Activated gamma-delta T cell treated with anti-CD3 and anti-CD28 coated beads, Interleukin-2, amount 50 U/mL, for 16 hours (primary cell): ENCODE measurements around the gene CDH3.
"Not testable (repeated sequence)": the region's sequence is repeated elsewhere in the genome, so short reads cannot be mapped to it uniquely, and the experiment has no call there.

Experiments used
- DNase-seq: peaks from one replicate; pipeline ENCODE4 v3.0.0-alpha.2; 2020; ENCODE audit warnings: low read depth

Gene CDH3

DNA sequence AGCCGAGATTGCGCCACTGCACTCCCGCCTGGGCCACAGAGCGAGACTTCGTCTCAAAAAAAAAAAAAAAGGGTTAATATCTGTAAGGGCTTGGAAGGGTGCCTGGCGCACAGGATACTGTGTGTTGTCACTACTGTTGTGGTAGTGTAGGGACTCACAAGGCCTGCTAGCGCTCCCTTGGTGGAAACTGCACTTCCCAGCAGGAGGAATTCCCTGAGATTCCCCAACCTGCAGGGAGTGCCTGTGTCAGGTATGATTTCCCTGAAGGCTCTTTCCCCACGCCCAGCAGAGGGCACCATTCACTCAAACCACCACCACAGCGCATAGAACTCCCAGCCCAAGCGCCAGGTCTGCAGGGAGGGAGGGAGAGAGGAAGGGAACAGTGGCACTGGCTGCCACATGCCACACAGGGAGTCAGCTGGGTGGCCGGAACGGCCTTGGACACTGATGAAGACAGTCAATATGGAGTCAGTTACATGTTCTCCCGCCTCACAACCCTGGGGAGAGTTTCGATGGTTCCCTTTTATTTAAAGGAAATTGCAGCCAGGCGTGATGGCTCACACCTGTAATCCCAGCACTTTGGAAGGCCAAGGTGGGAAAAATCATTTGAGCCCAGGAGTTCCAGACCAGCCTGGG is 59.2 kb downstream of the CDH3 start:
- DNase-seq, result peak; percentile 21

DNA sequence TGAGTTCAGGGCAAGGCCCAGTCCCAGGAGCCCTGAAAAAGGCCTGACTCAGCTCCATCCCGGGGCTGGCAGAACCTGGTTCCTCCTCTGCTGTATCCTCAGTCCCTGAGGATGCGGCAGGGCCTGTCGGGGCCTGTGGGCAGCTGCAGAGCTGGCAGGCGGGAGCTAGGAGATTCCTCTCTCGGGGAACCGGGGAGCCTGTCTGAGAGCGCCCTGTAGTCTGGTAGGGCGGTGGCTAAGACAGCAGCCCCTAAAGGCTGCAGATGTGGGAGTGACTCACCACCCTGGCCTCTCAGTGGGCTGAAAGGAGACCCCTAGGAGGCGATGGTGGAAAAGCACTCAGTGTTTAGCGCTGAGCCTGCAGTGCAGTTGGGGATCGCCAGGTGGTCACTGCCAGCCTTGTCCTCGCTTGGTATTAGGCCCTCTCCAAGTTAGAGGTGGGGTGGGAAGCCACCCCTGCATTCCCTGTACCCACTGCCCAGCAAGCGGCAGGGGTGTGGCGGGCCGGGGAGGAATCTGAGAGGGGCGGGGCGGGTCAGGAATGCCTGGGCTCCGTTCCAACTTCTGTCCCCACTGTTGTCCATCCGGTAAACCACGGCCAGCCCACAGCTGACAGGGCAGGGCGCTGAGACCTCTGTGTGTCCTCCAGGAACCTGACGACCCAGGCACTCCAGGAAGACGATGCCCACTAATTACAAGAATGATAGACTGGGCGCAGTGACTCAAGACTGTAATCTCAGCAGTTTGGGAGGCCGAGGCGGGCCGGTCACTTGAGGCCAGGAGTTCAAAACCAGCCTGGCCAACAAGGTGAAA is 62.4 kb downstream of the CDH3 start:
- no peak for DNase-seq

DNA sequence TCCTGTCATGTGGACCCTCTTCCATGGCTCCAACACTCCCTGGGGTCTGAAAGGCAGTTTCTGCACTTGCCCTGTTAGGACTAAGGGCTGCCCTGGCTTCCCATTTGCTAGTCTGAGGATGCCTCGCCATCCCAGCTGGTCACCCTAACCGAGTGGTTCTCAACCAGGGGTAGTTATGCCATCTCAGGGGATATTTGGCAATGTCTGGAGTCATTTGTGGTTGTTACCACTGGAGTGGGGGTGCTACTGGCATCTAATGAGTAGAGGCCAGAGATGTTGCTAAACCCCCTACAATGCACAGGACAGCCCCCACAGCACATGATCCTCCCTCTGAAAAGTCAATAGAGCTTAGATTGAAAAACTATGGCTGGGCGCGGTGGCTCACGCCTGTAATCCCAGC is 65.1 kb downstream of the CDH3 start:
- no peak for DNase-seq

DNA sequence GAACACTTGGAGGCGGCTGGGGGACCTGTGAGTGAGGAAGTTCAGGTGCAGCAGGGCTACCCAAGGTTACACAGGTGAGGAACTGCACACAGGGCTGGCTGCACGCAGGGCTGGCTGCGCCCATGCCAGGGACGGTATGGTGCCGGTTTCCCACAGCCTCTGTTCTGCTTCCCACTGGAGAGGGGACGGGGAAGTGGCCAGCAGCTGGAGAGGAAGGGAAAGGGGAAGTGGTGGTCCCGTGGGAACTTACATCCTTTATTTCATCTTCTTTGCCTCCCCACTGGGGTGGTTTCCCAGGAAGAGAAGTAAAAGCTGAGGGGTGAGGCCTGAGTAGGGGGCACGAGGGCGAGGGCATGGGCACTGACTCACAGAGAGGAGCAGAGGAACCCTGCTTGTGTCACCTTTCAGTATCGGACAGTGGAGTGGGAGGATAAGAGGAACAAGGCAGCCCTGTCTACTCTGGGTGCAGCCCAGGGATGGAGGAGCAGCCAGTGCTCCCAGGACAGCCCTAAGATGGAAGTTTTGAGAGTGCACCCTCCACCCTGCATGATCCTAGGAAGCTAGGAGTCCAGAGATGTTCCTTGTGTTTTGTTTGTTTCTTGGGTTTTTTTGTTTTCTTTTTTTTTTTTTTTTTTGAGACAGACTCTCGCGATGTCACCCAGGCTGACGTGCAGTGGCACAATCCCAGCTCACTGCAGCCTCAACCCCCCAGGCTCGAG is 66.5 kb downstream of the CDH3 start:
- DNase-seq, result no peak

DNA sequence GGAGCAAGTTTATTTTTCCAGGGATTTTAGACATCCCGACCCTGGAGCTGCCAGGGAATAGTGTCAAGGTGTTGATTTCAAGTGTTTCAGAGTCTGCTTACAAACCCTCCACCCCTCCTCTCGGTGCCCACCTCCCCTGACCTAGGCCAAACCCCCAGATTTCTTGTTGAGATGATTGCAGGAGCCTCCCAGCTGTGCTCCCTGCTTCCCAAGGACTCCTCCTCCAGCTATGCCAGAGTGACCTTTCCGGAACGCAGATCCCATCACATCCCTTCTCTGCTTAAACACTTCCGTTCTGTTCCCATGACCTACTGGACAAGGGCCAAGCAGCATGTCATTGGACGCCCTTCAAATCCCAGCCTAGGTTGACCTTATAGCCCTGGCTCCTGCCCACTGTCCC is 68.3 kb downstream of the CDH3 start:
- no peak for DNase-seq

DNA sequence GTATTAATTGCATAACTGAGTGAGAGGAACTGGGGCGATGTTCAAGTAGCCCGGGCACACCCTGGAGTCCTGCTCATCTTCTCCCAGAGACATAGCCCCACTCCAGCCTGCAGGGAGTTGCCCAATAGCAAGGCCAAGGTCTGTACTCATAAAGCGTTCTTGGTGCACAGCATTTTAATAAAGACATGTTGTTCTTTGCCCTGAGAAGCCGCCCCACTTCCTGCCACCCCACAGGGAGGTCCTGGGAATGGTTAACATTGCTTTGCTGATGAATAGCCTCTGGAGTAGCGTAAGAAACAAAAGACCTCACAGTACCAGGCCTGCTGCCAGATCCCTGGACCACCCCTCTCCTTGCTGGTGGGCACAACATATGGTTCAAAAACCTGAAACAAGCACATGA is 70.4 kb downstream of the CDH3 start:
- no peak for DNase-seq

DNA sequence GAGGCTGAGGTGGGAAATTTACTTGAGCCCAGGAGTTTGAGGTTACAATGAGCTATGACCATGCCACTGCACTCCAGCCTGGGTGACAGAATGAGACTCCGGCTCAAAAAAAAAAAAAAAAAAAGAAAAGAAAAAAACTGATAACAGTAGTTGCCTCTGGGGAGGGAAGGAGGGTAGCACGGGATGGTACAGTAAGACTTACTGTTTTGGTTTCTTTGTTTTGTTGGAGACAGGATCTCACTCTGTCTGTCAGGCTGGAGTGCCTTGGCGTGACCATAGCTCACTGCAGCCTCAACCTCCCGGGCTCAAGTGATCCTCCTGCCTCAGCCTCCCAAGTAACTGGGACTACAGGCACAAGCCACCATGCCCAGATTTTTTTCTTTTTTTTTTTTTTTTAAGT is 71.4 kb downstream of the CDH3 start:
- not testable (repeated sequence) for DNase-seq

DNA sequence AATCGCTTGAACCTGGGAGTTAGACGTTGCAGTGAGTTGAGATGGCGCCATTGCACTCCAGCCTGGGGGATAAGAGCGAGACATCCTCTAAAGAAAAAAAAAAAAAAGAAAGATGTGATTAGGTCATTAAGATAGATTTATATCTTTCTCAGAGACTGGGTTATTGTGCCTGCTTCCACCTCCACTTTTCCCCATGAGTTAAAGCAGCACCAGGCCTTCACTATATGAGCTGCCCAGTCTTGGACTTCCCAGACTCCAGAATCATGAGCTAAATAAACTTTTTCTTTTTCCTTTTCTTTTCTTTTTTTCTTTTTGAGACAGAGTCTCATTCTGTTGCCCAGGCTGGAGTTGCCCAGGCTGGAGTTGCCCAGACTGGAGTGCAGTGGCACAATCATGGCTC is 72.6 kb downstream of the CDH3 start:
- no peak for DNase-seq

DNA sequence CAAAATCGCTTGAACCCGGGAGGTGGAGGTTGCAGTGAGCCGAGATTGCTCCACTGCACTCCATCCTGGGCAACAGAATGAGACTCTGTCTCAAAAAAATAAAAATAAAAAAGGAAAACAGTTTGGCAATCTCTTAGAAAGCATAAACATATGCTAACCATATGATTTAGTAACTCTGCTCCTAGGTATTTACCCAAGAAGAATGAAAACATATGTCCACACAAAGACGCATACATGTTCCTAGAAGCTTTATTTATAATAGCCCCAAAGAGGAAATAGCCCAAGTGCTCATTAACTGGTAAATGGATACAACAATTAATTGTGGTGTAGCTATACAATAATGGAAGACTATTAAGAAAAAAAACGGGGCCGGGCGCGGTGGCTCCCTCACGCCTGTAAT is 73.5 kb downstream of the CDH3 start:
- DNase-seq, result no peak

DNA sequence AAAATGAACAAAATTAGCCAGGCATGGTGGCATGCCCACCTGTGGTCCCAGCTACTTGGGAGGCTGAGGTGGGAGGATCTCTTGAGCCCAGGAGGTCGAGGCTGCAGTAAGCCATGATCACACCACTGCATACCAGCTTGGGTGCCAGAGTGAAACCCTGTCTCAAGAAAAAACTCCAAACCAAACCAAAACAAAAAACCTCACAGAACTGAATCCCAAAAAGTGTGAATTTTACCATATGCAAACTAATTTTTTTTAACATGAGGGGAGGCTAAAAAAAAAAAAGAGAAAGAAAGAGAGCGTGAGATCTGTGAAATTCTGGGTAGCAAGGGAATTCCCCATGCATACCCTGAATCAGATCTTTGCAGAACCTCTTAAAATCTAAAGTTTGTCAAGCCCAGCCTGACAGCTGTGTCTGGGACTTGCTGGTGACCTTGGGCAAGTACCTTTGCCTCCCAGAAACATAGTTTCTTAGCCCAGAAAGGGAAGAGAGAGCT is 74.9 kb downstream of the CDH3 start:
- no peak for DNase-seq

DNA sequence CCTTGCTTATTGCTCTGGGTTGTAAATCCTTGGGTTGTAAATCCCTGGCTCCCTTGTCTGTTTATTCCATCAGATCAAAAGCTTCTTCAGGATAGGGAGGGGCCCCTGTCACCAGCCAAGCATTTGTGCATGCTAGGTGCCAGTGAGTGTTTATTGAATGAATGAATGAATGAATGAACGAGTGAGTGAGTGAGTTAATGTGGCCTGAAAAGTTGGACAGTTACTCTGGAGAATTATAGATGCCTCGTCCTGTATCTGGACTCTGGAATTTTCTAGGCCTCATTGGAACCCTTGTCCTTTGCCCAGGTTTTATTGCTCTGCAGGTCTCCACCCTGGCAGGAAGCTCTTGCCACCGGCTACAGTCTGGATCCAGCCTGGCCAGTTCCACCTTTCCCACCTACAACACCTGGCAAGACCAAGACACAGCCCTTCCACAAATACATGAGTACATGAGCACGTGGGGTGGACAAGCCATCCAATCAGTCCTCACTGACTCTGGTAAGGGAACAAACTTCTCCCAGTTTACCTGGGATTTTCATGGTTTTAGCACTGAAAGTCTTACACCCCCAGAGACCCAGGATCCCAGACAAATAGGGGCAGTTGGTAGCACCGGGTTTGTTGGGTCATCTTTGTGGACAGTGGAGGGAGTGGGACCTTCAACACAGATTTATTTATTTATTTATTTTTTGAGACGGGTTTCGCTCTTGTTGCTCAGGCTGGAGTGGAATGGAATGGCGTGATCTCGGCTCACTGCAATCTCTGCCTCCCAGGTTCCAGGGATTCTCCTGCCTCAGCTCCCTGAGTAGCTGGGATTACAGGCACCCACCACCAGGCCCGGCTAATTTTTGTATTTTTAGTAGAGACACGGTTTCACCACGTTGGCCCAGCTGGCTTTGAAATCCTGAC is 77.3 kb downstream of the CDH3 start:
- no peak for DNase-seq

DNA sequence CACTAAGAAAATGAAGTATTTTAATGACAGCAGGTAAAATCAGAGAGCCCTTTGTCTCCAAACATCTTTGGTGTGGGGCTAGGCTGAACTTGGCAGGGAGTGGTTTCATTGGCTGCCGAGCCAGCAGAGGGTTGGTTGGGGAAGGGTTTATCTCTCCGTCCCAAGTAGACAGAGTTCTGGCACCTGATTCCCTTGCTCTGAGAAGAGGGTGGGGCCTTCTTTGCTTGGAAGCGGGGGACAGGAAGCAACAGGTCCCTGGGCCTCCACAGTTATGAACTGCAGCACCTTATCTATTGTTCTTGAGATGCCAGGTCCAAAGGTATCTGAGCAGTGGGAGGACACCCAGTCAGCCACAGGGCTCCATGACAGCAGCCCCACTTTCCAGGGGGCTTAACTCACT is 79.7 kb downstream of the CDH3 start:
- no peak for DNase-seq

DNA sequence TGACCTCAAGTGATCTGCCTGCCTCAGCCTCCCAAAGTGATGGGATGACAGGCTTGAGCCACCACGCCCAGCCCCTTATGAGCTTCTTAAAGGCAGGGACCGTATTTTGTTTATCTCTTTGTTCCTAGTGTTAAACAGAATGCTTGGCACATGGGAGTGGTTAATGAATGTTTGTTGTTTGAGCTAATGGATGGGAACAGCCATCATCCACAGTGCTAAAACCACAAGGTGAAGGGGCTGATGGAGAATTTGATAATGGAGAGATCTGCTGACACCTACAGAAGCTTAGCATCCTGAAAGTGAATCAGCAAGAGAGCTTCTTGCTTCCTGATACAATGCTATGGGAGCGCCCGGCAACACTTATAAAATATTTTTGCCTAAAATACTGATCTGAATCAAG is 83.4 kb downstream of the CDH3 start:
- DNase-seq, result no peak

DNA sequence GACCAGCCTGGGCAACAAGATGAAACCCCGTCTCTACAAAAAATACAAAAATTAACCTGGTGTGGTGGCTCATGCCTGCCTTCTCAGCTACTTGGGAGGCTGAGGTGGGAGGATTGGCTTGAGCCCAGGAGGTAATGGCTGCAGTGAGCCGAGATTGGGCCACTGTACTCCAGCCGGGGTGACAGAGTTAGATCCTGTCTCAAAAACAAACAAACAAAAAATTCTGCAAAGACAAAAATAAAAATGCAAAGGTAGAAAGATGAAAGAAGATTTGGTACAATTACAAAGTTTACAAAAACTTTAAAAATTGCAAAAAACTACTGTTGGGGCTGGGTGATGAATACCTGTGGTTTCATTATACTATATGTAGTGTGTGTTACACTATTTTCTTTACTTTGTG is 86.5 kb downstream of the CDH3 start:
- DNase-seq, result no peak

DNA sequence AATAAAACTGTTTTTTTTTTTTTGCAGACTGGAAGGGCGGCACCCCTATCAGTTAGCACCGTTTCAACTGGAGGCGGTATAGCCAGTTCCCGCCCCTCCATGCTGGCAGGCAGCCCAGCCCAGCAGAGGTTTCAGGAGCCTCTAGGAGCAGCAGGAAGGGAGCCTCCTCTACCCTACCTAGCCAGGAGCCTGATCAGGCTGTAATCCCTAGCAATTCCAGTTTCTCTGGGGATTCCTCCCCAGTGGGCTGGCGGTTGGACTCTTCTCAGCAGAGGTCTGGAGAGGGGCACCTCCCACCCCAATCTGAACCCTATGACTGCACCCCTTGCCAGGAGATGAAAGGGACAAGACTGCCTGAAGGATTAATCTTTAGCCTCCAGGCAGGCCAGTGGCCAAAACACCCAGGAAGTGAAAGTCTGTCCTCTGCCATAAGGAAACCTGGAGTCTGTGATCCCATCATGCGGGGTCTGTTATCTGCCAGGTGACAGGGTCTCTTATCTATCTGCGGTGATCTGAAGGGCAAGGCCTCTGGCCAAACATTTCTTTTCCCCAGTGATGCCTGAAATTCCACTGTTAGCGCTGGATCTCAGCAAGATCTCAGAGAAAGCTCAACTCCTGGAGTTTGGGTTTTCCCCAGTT is 87.1 kb downstream of the CDH3 start:
- DNase-seq, result no peak

DNA sequence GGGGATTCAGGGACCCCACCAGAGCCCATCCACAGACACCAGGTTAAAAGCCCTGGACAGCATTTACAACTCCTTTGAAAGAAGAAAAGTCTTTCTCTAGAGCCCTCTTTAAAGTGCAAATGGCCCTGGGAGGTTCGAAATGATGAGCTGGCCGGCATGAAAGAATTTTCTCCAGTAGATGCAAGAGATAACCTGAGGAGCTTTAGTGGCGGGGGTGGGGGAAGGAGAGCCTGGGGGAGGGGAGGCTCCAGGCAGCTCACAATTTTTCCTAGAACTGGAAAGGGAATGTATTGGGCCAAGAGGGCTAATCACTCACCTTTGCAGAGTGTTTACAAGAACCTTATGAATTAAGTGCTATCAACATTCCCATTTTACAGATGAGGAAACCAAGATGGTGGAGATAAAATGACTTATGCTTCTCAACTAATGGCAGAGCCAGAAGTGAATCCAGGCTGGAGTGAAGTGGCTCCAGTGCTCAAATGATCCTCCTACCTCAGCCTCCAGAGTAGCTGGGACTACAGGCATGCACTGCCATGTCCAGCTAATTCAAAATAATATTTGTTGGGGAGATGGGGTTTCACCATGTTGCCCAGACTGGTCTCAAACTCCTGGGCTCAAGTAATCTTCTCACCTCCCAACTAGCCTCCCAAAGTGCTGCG is 87.8 kb downstream of the CDH3 start:
- DNase-seq, result no peak

DNA sequence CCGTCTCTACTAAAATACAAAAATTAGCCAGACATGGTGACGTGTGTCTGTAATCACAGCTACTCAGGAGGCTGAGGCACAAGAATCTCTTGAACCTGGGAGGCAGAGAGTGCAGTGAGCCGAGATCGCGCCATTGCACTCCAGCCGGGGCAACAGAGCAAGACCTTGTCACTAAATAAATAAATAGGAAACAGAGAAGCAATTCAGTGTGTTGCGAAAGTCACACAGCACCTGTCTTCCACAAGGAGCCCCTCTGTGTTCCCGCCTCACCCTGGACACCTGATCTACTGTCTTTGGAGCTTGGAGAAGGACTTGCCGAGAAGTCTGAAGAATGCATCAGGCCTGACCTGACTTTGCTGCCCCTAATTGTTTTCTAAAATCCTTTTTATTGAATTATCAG is 88.5 kb downstream of the CDH3 start:
- no peak for DNase-seq

DNA sequence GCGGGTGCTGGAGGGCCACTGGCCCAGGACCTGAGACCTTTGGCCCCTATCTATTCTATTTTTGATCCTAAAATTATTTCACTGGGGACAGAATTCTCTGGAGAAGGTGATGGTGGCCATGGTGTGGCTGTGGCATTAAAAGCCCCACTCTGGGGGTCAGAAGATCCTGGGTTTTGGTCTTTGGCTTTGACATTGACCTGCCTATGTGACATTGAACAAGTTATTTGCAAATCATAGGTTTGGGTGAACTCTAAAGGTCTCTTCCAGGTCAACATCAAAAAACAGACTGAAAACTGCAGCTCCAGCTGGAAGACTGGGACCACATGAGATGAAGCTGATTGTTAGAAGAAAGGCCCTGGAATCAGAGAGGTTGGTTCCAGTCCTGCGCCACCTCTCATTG is 89.7 kb downstream of the CDH3 start:
- DNase-seq, result no peak

DNA sequence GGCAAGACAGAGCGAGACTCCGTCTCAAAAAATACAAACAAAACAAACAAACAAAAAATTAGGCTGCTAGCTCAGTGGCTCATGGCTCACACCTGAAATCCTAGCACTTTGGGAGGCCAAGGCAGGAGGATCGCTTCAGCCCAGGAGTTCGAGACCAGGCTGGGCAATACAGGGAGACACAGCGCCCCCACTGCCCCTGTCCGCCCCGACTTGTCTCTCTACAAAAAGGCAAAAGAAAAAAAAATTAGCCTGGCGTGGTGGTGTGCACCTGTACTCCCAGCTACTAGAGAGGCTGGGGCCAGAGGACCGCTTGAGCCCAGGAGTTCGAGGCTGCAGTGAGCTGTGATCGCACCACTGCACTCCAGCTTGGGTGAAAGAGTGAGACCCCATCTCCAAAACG is 91.5 kb downstream of the CDH3 start:
- no peak for DNase-seq

DNA sequence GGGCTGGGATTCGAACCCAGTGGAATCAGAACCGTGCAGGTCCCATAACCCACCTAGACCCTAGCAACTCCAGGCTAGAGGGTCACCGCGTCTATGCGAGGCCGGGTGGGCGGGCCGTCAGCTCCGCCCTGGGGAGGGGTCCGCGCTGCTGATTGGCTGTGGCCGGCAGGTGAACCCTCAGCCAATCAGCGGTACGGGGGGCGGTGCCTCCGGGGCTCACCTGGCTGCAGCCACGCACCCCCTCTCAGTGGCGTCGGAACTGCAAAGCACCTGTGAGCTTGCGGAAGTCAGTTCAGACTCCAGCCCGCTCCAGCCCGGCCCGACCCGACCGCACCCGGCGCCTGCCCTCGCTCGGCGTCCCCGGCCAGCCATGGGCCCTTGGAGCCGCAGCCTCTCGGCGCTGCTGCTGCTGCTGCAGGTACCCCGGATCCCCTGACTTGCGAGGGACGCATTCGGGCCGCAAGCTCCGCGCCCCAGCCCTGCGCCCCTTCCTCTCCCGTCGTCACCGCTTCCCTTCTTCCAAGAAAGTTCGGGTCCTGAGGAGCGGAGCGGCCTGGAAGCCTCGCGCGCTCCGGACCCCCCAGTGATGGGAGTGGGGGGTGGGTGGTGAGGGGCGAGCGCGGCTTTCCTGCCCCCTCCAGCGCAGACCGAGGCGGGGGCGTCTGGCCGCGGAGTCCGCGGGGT is 92.1 kb downstream of the CDH3 start, which contains the start of gene CDH1:
CDH1 (plus strand) TSS at position 247 of the 684 bp plus-strand sequence; CDS start at position 371, 124 bp downstream.
- DNase-seq, result no peak
